Endothelial cell (in vitro differentiated cells): ENCODE measurements around the gene TMEM81. TPM values are rescaled to one million over a fixed set of nuclear protein-coding genes. Genes with fewer than 3 reads are reported as not detected.

Experiments used
- DNase-seq: peaks from one replicate; pipeline ENCODE4 v3.0.0; 2021; ENCODE audit warnings: low spot score
- H3K27ac Mint-ChIP-seq: one replicate; pipeline ENCODE4 v1.8.0; 2021; ENCODE audit warnings: mixed read lengths, inconsistent platforms; ENCODE audit not compliant: unreplicated experiment
- H3K27me3 Mint-ChIP-seq: one replicate; pipeline ENCODE4 v1.8.0; 2021; ENCODE audit warnings: mild to moderate bottlenecking, moderate library complexity, mixed read lengths, inconsistent platforms; ENCODE audit not compliant: unreplicated experiment
- H3K36me3 Mint-ChIP-seq: one replicate; pipeline ENCODE4 v1.8.0; 2021; ENCODE audit warnings: mild to moderate bottlenecking, low read depth, mixed read lengths, inconsistent platforms; ENCODE audit not compliant: unreplicated experiment
- H3K4me1 Mint-ChIP-seq: one replicate; pipeline ENCODE4 v1.8.0; 2021; ENCODE audit warnings: mild to moderate bottlenecking, mixed read lengths, inconsistent platforms; ENCODE audit not compliant: unreplicated experiment
- H3K4me3 Mint-ChIP-seq: one replicate; pipeline ENCODE4 v1.8.0; 2021; ENCODE audit warnings: mild to moderate bottlenecking, mixed read lengths, inconsistent platforms; ENCODE audit not compliant: unreplicated experiment
- H3K9me3 Mint-ChIP-seq: one replicate; pipeline ENCODE4 v1.8.0; 2021; ENCODE audit warnings: mixed read lengths, inconsistent platforms; ENCODE audit not compliant: unreplicated experiment
- CTCF ChIP-seq: fragments of 200-600 bp; sonication (generic); IDR thresholded peaks from one replicate; pipeline ENCODE4 v1.5.0; 2021; ENCODE audit warnings: antibody characterized with exemption; ENCODE audit not compliant: unreplicated experiment
- total RNA-seq: library from RNA; stranded (reverse); fragmentation: NEBNext Ultra II Directional; extraction: Animal tissue kit (Norgen Biotek cat#: 25700); gene quantifications from one replicate; pipeline ENCODE4 v1.2.1, GENCODE V29; 2021; ENCODE audit not compliant: unreplicated experiment

TMEM81 gene
- total RNA-seq, 1 donor from 2014 or later = 3.7 TPM

- Mint-ChIP-seq H3K4me1 (peaks cover 15% of the 10 kb centered on the region), H3K27me3 (peaks cover 1% of the 10 kb centered on the region), H3K9me3 (no peaks in the 10 kb centered on the region), H3K36me3 (no peaks in the 10 kb centered on the region), H3K27ac (no peak overlapping the region), H3K4me3 (no peak overlapping the region)
- no peak for DNase-seq
- no peak for TF ChIP-seq CTCF
These were observed 40.5 kb upstream of the TMEM81 start for GRCh38 chr1:205124726-205125125.

DNA sequence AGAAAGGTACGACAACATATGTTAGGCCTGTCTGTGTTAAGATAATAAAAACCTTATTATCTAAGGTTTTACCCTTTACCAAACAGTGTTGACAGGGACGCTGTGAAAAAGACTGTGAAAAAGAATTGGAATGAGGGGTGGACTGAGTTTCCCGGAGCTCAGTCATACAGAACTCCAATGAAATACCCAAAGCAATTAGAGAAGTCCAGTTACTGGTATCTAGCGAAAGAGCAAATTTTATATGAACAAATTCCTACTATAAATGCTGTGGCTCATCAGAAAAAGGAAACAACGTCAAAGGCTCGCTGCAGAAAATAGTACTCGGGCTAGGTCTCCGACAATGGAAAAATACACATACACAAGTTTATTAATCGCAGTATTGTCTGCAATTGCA is 38.2 kb upstream of the TMEM81 start:
- Mint-ChIP-seq H3K9me3 (no peaks in the 10 kb centered on the region), H3K27me3 (peaks cover 1% of the 10 kb centered on the region), H3K27ac (peak overlapping the region; percentile 100), H3K4me1 (peaks cover 15% of the 10 kb centered on the region), H3K4me3 (peak overlapping the region; percentile 99), H3K36me3 (no peaks in the 10 kb centered on the region)
- DNase-seq = no peak
- TF ChIP-seq CTCF = no peak

DNA sequence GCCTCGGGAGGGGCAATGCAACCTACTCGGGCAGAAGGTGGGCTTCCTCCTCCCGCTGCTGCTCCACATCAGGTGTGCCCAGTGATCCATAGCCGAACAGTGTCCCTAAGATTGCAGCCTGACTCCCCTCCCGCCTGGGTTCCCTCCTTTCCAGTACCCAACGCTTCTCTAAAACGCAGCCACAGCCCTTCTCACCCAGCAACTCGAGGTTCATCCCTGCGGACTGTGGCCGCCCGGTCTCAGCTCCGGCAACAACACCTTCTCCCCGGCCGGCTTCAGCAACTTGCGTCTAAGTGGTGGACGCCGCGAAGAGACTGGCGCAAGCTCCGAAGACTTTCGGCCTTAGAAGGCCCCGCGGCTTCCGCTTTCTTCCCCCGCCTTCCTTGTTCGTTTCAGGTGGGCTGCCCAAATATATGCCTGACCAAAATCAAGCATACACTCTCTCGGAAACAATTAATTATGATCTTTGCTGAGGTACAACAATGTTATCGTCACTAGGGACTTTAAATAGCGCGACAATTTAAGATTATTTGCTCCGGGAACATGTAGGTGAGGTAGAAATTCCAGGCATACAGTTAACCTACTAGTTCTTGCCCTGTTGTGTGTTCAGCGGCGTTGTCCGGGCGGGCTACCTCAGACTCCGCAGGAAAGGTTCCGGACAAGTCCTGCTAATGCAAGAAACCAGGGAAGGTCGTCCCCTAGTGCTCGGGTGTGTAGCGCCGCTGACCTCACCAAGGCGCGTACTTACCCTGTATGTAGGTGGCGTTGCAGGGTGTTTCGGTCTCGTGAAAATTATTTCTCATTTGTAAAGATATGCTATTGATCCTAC is 37.6 kb upstream of the TMEM81 start, which contains the start of gene RBBP5:
TSS of gene RBBP5 (minus strand) at position 319 of the 829 bp plus-strand sequence. CDS start at position 214, 105 bp downstream.
- Mint-ChIP-seq H3K9me3 (no peaks in the 10 kb centered on the region), H3K36me3 (no peaks in the 10 kb centered on the region), H3K4me3 (peak within 1 kb of the TSS; percentile 99), H3K27ac (peak within 1 kb of the TSS; percentile 100), H3K4me1 (peaks cover 15% of the 10 kb centered on the region), H3K27me3 (peaks cover 1% of the 10 kb centered on the region)
- no peak for TF ChIP-seq CTCF
- peak; percentile 94 for DNase-seq

GRCh38 chr1:205118752-205119151 is 34.5 kb upstream of the TMEM81 start:
- peaks cover 1% of the 10 kb centered on the region for H3K27me3 Mint-ChIP-seq
- no peaks in the 10 kb centered on the region for H3K9me3 Mint-ChIP-seq
- DNase-seq = no peak
- H3K27ac Mint-ChIP-seq = no peak overlapping the region
- H3K36me3 Mint-ChIP-seq = no peaks in the 10 kb centered on the region
- no peak for TF ChIP-seq CTCF
- peaks cover 15% of the 10 kb centered on the region for H3K4me1 Mint-ChIP-seq
- no peak overlapping the region for H3K4me3 Mint-ChIP-seq

- DNase-seq = no peak
- Mint-ChIP-seq H3K27me3 (no peaks in the 10 kb centered on the region), H3K4me1 (no peaks in the 10 kb centered on the region), H3K27ac (no peak overlapping the region), H3K4me3 (no peak overlapping the region), H3K9me3 (no peaks in the 10 kb centered on the region), H3K36me3 (peaks cover 5% of the 10 kb centered on the region)
- no peak for TF ChIP-seq CTCF
These were observed 27.1 kb upstream of the TMEM81 start for GRCh38 chr1:205111354-205111753.
